Right ventricle myocardium superior (tissue), 1 donor: Measurements from ENCODE around the gene ACBD5. TPM values are rescaled to one million over a fixed set of nuclear protein-coding genes. Genes with fewer than 3 reads are reported as not detected.
"Not testable (repeated sequence)": the region's sequence is repeated elsewhere in the genome, so short reads cannot be mapped to it uniquely, and the experiment has no call there.

ENCODE experiments used
- ATAC-seq: fragments of 200-7000 bp; cut with Tn5 transposase; one replicate; pipeline ENCODE4 v1.9.1; 2020; ENCODE audit warnings: mild to moderate bottlenecking; ENCODE audit not compliant: poor library complexity
- DNase-seq: peaks from one replicate; pipeline ENCODE4 v3.0.0-alpha.2; 2020
- intact Hi-C: fragments of 100-400 bp; cut with DNase I; formaldehyde crosslinking; loops from one replicate; pipeline ENCODE4 v1.11.2; 2022
- total RNA-seq: library from RNA; stranded (reverse); fragmentation: NEBNext Ultra II Directional; extraction: Animal tissue kit (Norgen Biotek cat#: 25700); gene quantifications from one replicate; pipeline ENCODE4 v1.2.1, GENCODE V29; 2021
- donor health status: DM: no; HTN: yes; CAD: no; lungs with severe emphysema.

ACBD5 gene
- total RNA-seq, 1 donor from 2014 or later, result 77.2 TPM

- no peak for DNase-seq
- ATAC-seq, result no peak
- intact Hi-C loops, result loop anchor here (10.0 kb wide), 1 partner anchor 262 kb away; the partner anchor contains the start of gene RAB18
Observed at GRCh38 chr10:27242473-27242950, 1.9 kb upstream of the ACBD5 start.

DNA sequence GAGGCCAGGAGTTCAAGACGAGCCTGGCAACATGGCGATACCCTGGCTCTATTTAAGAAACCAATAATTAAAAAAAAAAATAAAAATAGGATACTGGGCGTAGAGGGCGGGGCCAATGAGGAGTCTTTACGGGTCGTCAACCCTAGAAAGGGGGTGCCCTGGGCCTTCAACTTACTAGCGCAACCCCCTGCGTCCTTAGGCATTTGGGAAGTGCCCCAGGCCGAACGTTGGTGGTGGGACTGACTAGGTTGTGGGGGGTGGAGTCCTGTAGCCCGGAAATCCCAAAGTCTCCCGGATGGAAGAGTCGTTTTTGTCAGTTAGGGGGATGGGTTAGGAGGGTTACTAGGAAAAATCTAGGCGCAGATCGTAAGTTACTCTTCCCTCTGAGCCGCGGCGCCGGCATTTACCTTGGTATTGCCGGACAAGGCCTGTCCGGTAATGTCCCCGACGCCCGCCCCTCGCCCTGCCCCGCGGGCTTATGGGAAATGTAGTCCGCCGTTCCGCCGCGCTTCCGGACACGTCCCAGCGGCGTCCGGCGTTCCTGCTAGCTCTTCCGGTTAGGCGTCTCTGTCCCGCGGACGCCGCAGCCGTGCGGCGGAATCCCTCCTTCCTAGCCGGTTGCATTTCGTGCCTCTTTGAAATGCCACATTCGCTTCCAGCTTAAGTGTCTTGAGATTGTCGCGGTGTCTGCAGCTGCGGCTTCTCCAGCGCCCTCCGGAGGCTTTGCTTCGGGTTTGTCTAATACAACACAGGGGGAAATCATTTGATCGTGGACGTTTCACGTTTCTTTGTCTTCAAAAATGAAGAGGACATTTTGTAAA lies 1.3 kb upstream of the ACBD5 start:
- intact Hi-C loops, result loop anchor here (10.0 kb wide), 1 partner anchor 263 kb away; the partner anchor contains the start of gene RAB18
- ATAC-seq (peak; percentile 92), DNase-seq (peak; percentile 95)

DNA sequence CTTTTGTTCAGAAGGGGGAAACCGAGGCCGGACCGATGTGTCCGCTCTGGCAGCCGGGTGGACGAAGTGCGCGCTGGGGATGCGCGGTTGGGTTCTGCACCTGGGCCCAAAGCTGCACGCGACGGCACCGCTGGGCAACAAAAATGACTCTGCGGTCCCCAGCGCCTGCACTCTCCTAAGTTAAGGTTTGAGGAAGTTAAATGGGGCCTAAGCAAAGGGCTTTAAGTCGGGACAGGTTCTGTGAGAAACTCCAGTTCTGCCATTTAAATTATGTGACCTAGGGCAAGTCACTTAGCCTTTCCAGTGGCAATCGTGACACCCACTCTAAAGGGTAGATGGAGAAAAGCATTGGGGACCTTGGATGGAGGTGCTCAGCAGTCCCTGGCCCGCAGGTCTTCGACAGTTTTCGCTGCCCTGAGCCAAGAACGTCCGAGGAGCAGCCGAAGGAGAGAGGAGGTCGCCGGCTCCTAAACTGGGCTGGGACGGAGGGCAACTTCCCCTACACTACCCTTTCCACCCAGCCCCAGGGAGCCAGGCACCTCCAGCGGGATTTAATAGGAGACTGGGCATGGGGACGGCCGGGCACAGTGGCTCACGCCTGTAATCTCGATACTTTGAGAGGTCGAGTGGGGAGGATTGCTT lies 534 bp upstream of the ACBD5 start:
- intact Hi-C loops, result loop anchor here (10.0 kb wide), 1 partner anchor 264 kb away; the partner anchor contains the start of gene RAB18
- DNase-seq, result peak; percentile 47
- peak; percentile 9 for ATAC-seq

DNA sequence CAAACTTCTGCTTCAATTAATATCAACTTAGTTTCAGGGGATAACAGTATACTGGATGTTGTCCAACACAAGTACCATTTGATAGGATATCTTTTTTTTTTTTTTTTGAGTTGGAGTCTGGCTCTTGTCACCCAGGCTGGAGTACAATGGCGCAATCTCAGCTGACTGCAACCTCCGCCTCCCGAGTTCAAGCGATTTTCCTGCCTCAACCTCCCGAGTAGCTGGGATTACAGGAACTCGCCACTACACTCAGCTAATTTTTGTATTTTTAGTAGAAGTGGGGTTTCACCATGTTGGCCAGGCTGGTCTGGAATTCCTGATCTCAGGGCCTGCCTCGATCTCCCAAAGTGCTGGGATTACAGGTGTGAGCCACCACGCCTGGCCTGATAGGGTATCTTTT lies 3.1 kb downstream of the ACBD5 start:
- intact Hi-C loops, DNase-seq, ATAC-seq: not testable (repeated sequence)

DNA sequence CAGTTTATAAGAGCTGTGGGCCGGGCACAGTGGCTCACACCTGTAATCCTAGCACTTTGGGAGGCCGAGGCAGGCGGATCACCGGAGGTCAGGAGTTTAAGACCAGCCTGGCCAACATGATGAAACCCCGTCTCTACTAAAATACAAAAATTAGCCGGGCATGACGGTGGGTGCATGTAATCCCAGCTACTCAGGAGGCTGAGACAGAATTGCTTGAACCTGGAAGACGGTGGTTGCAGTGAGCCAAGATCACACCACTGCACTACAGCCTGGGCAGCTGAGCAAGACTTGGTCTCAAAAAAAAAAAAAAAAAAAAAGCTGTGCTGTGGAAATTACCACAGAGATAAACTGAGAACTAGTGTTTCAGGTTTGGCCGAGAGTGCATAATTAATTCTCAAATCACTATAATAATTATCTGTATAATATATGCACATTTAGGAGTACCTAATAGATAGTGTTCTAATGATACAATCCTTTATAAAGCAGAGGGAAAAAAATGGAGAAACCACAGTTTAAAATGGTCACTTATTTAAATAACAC lies 3.9 kb downstream of the ACBD5 start:
- intact Hi-C loops, ATAC-seq, DNase-seq: not testable (repeated sequence)

- intact Hi-C loops, result no loop called here
- DNase-seq (no peak), ATAC-seq (no peak)
Observed at GRCh38 chr10:27235706-27236105, 4.9 kb downstream of the ACBD5 start.

DNA sequence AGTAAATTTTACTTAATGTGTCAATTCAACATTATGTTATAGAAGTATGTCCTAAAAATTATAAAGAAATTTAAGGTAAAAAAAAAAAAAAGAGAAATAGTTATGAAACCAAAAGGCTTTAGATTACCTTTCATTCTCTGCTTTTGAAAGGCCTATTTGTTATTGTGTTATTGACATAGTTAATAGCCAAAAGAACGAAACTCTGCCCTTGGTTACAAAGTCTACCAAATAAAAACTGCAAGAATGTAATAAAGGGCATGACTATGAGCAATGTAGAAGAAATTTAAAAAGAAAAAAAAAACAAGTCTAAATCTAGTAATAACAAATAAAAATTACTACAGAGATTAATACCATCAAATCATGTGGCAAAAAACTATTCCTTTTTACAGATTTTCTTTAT lies 10.6 kb downstream of the ACBD5 start:
- ATAC-seq, result no peak
- no peak for DNase-seq
- intact Hi-C loops, result no loop called here

- ATAC-seq, result no peak
- intact Hi-C loops, result no loop called here
- no peak for DNase-seq
Observed at GRCh38 chr10:27225642-27226257, 14.8 kb downstream of the ACBD5 start.

DNA sequence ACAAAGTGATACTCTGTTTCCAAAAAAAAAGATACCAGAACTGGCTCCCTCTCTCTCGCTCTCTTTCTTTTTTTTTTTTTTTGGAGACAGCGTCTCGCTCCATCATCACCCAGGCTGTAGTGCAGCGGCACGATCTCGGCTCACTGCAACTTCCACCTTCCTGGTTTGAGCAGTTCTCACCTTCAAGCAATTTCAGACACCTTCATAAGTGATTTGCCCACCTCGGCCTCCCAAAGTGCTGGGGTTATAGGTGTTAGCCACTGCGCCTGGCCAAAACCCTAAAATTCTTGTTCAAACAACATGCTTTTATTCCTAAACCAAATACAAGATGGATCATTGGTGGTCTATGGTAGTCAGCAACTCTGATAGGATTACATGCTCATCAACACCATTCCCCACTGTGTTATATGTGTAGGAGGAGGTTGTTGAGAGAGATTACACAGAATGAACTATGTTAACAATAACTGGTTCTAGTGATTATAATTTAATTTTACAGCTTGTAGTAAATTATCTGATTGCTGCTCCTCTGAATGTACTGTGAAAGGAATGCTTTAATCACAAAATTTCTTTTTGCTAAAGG lies 15.5 kb downstream of the ACBD5 start:
- intact Hi-C loops, result no loop called here
- ATAC-seq (peak; percentile 30), DNase-seq (no peak)

DNA sequence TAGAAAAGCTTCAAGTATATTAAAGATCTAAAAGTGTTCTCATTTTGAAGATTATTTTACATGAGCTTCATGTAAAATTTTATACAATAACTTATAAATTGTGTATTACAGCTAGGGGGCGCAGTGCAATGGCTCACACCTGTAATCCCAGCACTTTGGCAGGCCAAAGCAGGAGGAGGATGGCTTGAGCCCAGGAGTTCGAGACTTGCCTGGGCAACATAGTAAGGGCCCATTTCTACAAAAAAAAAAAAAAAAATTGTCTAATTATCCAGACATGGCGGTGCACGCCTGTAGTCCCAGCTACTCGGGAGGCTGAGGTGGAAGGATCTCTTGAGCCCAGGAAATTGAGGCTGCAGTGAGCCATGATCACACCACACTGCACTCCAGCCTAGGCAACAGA lies 16.6 kb downstream of the ACBD5 start:
- DNase-seq (no peak), ATAC-seq (no peak)
- intact Hi-C loops, result no loop called here

DNA sequence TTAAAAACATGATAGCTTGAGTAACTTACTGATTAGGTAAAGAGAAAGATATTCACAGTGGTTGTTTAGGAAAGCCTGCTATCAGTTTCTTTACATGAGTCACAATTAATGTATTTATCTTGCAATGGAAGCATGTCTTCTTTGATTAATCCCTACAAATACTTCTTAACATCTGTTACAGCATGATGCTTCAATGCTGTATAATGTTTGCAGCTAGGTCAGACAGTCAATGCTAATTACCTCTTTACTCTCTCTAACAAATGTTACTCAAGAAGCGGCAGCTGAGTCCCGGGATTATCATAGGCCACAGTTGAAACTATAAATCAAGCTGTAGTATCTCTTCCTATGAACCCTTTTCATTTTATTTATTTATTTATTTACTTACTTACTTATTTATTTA lies 33.2 kb downstream of the ACBD5 start:
- ATAC-seq (no peak), DNase-seq (no peak)
- intact Hi-C loops, result no loop called here

DNA sequence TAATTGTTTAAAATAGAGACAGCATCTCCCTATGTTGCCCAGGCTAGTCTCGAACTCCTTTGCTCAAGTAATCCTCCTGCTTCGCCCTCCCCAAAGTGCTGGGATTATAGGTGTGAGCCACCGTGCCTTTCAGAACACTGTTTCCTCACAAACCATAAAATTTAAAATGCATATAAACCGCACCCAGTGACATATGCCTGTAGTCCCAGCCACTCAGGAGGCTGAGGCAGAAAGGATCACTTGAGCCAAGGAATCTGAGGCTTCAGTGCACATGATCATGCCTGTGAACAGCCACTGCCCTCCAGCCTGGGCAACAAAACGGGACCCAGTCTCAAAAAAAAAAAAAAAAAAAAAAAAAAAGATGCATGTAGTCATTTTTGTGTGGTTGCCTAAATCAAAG lies 36.8 kb downstream of the ACBD5 start:
- intact Hi-C loops, result no loop called here
- no peak for ATAC-seq
- no peak for DNase-seq

GRCh38 chr10:27197980-27198620 lies 42.5 kb downstream of the ACBD5 start:
- intact Hi-C loops, result no loop called here
- ATAC-seq, result peak; percentile 88

DNA sequence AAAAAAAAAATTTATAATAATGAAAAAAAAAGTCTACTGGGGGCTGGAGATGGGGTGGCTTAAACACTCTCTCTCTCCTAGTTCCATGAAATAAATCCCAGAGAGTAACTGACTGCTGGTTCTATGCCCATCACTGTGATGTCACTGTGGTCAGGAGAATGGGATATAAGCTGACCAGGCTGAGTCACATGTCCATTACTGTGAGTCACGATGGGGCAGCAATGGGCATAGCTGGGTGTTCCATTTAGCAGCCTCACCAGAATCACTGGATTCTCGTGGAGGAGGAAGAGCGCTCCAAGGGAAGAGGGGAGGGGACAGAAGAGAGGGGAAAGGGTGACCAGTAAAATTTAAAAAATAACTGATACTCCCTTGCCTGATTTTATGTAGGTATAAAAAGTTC lies 48.3 kb downstream of the ACBD5 start:
- ATAC-seq (no peak), DNase-seq (no peak)
- intact Hi-C loops, result no loop called here

More at GRCh38 chr10:27197980-27198620, 42.5 kb downstream of the ACBD5 start:
- DNase-seq, result peak; percentile 51

DNA sequence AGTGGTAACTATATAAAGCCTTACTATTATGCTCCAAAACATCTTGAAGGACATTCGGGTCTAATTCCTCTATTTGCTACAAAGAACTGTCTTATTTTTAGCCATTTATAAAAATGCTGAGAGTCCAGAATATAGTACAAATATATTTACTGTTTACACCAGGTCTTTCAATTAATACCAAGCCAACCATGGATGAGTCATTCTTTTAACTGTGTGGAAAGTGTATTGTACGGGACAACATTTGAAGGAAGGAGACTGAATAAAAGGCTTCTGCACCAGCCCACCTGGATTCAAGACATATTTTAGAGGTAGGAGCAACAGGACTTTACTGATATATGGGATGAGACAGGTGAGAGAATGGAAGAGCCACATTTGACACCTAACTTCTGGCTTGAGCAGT lies 50.1 kb downstream of the ACBD5 start:
- intact Hi-C loops, result no loop called here
- DNase-seq, result no peak
- no peak for ATAC-seq

GRCh38 chr10:27188897-27189296 lies 51.7 kb downstream of the ACBD5 start:
- DNase-seq (no peak), ATAC-seq (no peak)
- intact Hi-C loops, result no loop called here

DNA sequence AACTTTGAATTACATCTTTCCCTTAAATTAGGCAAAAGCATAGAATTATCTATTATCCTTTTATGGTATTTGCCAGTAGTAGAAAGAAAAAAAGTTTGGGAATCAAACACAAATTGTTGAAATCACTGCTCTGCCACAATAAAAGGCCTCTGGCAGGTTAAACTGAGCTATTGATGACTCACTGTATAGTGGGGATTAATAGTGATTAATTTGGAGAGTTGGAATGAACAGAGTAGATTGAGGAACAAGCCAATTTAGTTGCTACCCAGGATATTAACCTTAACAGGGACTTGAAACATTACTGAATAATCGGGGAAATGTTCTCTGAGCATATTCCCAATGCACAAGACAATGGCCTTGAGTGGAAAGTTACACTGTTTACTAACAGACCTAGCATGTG lies 52.3 kb downstream of the ACBD5 start:
- intact Hi-C loops, result no loop called here
- no peak for ATAC-seq
- no peak for DNase-seq

GRCh38 chr10:27169849-27170248 lies 70.7 kb downstream of the ACBD5 start:
- ATAC-seq, result no peak
- no peak for DNase-seq
- intact Hi-C loops, result no loop called here
